ENCODE results near the gene BEND7. TPM values are rescaled to one million over a fixed set of nuclear protein-coding genes. Genes with fewer than 3 reads are reported as not detected.

The BEND7 gene
- total RNA-seq, 1 experiment from 2014 or later = 12.8 TPM

DNA sequence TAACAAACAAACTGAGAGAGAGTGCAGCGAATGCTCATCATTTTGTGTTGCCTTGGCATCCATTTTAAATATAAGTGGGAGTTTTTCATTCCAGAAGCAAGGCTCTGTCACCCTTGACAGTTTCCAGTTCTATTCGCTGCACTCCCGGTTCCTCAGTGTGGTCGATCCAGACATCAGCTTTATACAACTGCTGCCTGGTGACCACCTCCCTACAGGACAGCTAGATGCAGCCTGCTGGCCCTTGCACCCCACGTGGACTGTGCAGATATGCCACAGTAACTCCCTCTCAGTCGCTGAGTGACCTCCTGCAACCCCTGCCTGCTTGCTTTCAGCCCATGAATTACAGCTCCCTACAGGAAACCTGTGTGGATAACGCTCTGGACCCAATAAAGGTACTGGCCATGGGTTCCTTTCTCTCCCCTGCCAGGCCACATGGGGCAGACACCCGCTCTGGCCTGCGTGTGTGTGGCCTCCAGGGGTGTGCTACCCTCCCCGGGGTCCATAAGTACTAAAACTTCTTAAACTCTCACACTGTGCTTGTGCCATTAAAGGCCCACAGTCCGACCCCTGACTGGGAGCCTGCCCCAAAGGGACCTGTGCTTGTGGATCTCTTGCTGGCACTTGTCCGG is 23.6 kb downstream of the BEND7 start:
- ChIA-PET POLR2A (no interaction called here), CTCF (interaction anchor here (1.8 kb wide), 1 partner anchor 65 kb away, joined by 4 read pairs; no protein-coding TSS in a partner anchor)
- no peaks in the 10 kb centered on the region for H3K36me3 Mint-ChIP-seq
- H3K4me1 Mint-ChIP-seq = no peaks in the 10 kb centered on the region
- no peaks in the 10 kb centered on the region for H3K27me3 Mint-ChIP-seq (ENCODE audit: low read depth)
- no peak overlapping the region for H3K27ac Mint-ChIP-seq
- H3K9me3 Mint-ChIP-seq = no peaks in the 10 kb centered on the region
- no peak for TF ChIP-seq GABPB1 (CRISPR knock-in tag; IDR thresholded peaks at IDR 0.05)
- no peak for TF ChIP-seq ETV6 (CRISPR knock-in tag; IDR thresholded peaks at IDR 0.05)
- no peak for TF ChIP-seq ZNF396 (CRISPR knock-in tag; IDR thresholded peaks at IDR 0.05; ENCODE audit: borderline replicate concordance)
- TF ChIP-seq, protein P1, sequence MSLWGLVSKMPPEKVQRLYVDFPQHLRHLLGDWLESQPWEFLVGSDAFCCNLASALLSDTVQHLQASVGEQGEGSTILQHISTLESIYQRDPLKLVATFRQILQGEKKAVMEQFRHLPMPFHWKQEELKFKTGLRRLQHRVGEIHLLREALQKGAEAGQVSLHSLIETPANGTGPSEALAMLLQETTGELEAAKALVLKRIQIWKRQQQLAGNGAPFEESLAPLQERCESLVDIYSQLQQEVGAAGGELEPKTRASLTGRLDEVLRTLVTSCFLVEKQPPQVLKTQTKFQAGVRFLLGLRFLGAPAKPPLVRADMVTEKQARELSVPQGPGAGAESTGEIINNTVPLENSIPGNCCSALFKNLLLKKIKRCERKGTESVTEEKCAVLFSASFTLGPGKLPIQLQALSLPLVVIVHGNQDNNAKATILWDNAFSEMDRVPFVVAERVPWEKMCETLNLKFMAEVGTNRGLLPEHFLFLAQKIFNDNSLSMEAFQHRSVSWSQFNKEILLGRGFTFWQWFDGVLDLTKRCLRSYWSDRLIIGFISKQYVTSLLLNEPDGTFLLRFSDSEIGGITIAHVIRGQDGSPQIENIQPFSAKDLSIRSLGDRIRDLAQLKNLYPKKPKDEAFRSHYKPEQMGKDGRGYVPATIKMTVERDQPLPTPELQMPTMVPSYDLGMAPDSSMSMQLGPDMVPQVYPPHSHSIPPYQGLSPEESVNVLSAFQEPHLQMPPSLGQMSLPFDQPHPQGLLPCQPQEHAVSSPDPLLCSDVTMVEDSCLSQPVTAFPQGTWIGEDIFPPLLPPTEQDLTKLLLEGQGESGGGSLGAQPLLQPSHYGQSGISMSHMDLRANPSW (CRISPR knock-in tag; conservative IDR thresholded peaks at IDR 0.05; ENCODE audit: low read depth) = no peak
- TF ChIP-seq MYBL2 (CRISPR knock-in tag; IDR thresholded peaks at IDR 0.05) = no peak
- TF ChIP-seq, protein P2, sequence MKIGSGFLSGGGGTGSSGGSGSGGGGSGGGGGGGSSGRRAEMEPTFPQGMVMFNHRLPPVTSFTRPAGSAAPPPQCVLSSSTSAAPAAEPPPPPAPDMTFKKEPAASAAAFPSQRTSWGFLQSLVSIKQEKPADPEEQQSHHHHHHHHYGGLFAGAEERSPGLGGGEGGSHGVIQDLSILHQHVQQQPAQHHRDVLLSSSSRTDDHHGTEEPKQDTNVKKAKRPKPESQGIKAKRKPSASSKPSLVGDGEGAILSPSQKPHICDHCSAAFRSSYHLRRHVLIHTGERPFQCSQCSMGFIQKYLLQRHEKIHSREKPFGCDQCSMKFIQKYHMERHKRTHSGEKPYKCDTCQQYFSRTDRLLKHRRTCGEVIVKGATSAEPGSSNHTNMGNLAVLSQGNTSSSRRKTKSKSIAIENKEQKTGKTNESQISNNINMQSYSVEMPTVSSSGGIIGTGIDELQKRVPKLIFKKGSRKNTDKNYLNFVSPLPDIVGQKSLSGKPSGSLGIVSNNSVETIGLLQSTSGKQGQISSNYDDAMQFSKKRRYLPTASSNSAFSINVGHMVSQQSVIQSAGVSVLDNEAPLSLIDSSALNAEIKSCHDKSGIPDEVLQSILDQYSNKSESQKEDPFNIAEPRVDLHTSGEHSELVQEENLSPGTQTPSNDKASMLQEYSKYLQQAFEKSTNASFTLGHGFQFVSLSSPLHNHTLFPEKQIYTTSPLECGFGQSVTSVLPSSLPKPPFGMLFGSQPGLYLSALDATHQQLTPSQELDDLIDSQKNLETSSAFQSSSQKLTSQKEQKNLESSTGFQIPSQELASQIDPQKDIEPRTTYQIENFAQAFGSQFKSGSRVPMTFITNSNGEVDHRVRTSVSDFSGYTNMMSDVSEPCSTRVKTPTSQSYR (CRISPR knock-in tag; IDR thresholded peaks at IDR 0.05) = no peak
- no peak for TF ChIP-seq SOX15 (CRISPR knock-in tag; IDR thresholded peaks at IDR 0.05)
- TF ChIP-seq, protein P3, sequence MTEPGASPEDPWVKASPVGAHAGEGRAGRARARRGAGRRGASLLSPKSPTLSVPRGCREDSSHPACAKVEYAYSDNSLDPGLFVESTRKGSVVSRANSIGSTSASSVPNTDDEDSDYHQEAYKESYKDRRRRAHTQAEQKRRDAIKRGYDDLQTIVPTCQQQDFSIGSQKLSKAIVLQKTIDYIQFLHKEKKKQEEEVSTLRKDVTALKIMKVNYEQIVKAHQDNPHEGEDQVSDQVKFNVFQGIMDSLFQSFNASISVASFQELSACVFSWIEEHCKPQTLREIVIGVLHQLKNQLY (CRISPR knock-in tag; IDR thresholded peaks at IDR 0.05) = no peak
- no peak for TF ChIP-seq NFE2L1 (CRISPR knock-in tag; IDR thresholded peaks at IDR 0.05)
- TF ChIP-seq HMGA2 (CRISPR knock-in tag; IDR thresholded peaks at IDR 0.05) = no peak
- TF ChIP-seq, protein P4, sequence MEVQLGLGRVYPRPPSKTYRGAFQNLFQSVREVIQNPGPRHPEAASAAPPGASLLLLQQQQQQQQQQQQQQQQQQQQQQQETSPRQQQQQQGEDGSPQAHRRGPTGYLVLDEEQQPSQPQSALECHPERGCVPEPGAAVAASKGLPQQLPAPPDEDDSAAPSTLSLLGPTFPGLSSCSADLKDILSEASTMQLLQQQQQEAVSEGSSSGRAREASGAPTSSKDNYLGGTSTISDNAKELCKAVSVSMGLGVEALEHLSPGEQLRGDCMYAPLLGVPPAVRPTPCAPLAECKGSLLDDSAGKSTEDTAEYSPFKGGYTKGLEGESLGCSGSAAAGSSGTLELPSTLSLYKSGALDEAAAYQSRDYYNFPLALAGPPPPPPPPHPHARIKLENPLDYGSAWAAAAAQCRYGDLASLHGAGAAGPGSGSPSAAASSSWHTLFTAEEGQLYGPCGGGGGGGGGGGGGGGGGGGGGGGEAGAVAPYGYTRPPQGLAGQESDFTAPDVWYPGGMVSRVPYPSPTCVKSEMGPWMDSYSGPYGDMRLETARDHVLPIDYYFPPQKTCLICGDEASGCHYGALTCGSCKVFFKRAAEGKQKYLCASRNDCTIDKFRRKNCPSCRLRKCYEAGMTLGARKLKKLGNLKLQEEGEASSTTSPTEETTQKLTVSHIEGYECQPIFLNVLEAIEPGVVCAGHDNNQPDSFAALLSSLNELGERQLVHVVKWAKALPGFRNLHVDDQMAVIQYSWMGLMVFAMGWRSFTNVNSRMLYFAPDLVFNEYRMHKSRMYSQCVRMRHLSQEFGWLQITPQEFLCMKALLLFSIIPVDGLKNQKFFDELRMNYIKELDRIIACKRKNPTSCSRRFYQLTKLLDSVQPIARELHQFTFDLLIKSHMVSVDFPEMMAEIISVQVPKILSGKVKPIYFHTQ (CRISPR knock-in tag; IDR thresholded peaks at IDR 0.05) = no peak
- no peak for TF ChIP-seq NFYB (CRISPR knock-in tag; conservative IDR thresholded peaks at IDR 0.05; ENCODE audit: low read depth)
- no peak for TF ChIP-seq EMX1 (CRISPR knock-in tag; IDR thresholded peaks at IDR 0.05)
- no peak for TF ChIP-seq ELF4 (CRISPR knock-in tag; IDR thresholded peaks at IDR 0.05; ENCODE audit: low read depth)
- no peak for TF ChIP-seq SP1 (CRISPR knock-in tag; conservative IDR thresholded peaks at IDR 0.05)
- no peak for TF ChIP-seq FOXP1 (CRISPR knock-in tag; IDR thresholded peaks at IDR 0.05; ENCODE audit: borderline replicate concordance)
- no peak for TF ChIP-seq ZNF317 (CRISPR knock-in tag; IDR thresholded peaks at IDR 0.05; ENCODE audit: borderline replicate concordance, low read depth)
- no peak for TF ChIP-seq ZBTB21 (CRISPR knock-in tag; IDR thresholded peaks at IDR 0.05; ENCODE audit: borderline replicate concordance)
- ATAC-seq (no peak), DNase-seq (ENCODE audit: low spot score) (no peak)
- H3K4me3 Mint-ChIP-seq = no peak overlapping the region

All from WTC11 (cell line).